Measurements from ENCODE around the gene DOK7. TPM values are rescaled to one million over a fixed set of nuclear protein-coding genes. Genes with fewer than 3 reads are reported as not detected.

Gene DOK7
- total RNA-seq, 1 donor from 2014 or later, result 5.1 TPM

GRCh38 chr4:3423406-3423805, 39.7 kb upstream of the DOK7 start:
- TF ChIP-seq CTCF (IDR thresholded peaks at IDR 0.05; ENCODE audit: partially characterized antibody, unreplicated experiment), result no peak
- H3K36me3 Mint-ChIP-seq (ENCODE audit: unreplicated experiment), result no peaks in the 10 kb centered on the region
- H3K9me3 Mint-ChIP-seq (ENCODE audit: unreplicated experiment), result no peaks in the 10 kb centered on the region
- H3K4me3 Mint-ChIP-seq (ENCODE audit: unreplicated experiment), result no peak overlapping the region
- H3K4me1 Mint-ChIP-seq (ENCODE audit: low read depth, unreplicated experiment), result peaks cover 7% of the 10 kb centered on the region
- no peak for DNase-seq
- no peak overlapping the region for H3K27ac Mint-ChIP-seq (ENCODE audit: unreplicated experiment)
- peaks cover 5% of the 10 kb centered on the region for H3K27me3 Mint-ChIP-seq (ENCODE audit: unreplicated experiment)

DNA sequence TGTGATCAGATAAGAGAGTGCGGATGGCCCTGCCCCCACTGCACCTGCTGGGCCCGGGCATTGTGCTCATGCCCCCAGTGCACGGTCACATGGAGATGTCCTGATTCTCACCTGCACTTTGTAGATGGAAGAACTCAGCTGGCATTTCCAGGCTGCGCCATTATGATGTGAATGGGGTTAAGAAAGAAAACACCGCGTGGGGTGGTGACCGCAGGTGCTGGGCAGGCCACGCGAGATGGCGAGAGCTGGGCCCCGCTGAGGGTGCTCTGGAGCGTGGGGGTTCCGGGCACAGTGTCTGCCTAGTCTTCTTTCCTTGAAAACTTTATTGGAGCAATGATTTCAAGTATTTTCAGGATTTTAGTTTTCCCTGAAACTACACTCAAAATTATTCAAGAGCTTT, 39.2 kb upstream of the DOK7 start:
- DNase-seq, result no peak
- H3K9me3 Mint-ChIP-seq (ENCODE audit: unreplicated experiment), result no peaks in the 10 kb centered on the region
- H3K4me1 Mint-ChIP-seq (ENCODE audit: low read depth, unreplicated experiment), result peaks cover 7% of the 10 kb centered on the region
- no peaks in the 10 kb centered on the region for H3K36me3 Mint-ChIP-seq (ENCODE audit: unreplicated experiment)
- H3K4me3 Mint-ChIP-seq (ENCODE audit: unreplicated experiment), result no peak overlapping the region
- peaks cover 5% of the 10 kb centered on the region for H3K27me3 Mint-ChIP-seq (ENCODE audit: unreplicated experiment)
- H3K27ac Mint-ChIP-seq (ENCODE audit: unreplicated experiment), result no peak overlapping the region
- no peak for TF ChIP-seq CTCF (IDR thresholded peaks at IDR 0.05; ENCODE audit: partially characterized antibody, unreplicated experiment)

GRCh38 chr4:3424522-3425095, 38.5 kb upstream of the DOK7 start:
- no peak for DNase-seq
- H3K27me3 Mint-ChIP-seq (ENCODE audit: unreplicated experiment), result peaks cover 9% of the 10 kb centered on the region
- peaks cover 9% of the 10 kb centered on the region for H3K4me1 Mint-ChIP-seq (ENCODE audit: low read depth, unreplicated experiment)
- no peak for TF ChIP-seq CTCF (IDR thresholded peaks at IDR 0.05; ENCODE audit: partially characterized antibody, unreplicated experiment)
- H3K4me3 Mint-ChIP-seq (ENCODE audit: unreplicated experiment), result no peak overlapping the region
- no peaks in the 10 kb centered on the region for H3K36me3 Mint-ChIP-seq (ENCODE audit: unreplicated experiment)
- no peaks in the 10 kb centered on the region for H3K9me3 Mint-ChIP-seq (ENCODE audit: unreplicated experiment)
- no peak overlapping the region for H3K27ac Mint-ChIP-seq (ENCODE audit: unreplicated experiment)

GRCh38 chr4:3426465-3427133, 36.5 kb upstream of the DOK7 start:
- DNase-seq, result no peak
- Mint-ChIP-seq H3K9me3 (ENCODE audit: unreplicated experiment) (no peaks in the 10 kb centered on the region), H3K27me3 (ENCODE audit: unreplicated experiment) (peaks cover 9% of the 10 kb centered on the region), H3K36me3 (ENCODE audit: unreplicated experiment) (no peaks in the 10 kb centered on the region), H3K4me1 (ENCODE audit: low read depth, unreplicated experiment) (peaks cover 6% of the 10 kb centered on the region), H3K4me3 (ENCODE audit: unreplicated experiment) (no peak overlapping the region), H3K27ac (ENCODE audit: unreplicated experiment) (no peak overlapping the region)
- TF ChIP-seq CTCF (IDR thresholded peaks at IDR 0.05; ENCODE audit: partially characterized antibody, unreplicated experiment), result no peak

- DNase-seq, result no peak
- H3K9me3 Mint-ChIP-seq (ENCODE audit: unreplicated experiment), result peaks cover 1% of the 10 kb centered on the region
- no peak for TF ChIP-seq CTCF (IDR thresholded peaks at IDR 0.05; ENCODE audit: partially characterized antibody, unreplicated experiment)
- no peaks in the 10 kb centered on the region for H3K36me3 Mint-ChIP-seq (ENCODE audit: unreplicated experiment)
- H3K27me3 Mint-ChIP-seq (ENCODE audit: unreplicated experiment), result peaks cover 9% of the 10 kb centered on the region
- H3K4me3 Mint-ChIP-seq (ENCODE audit: unreplicated experiment), result no peak overlapping the region
- H3K4me1 Mint-ChIP-seq (ENCODE audit: low read depth, unreplicated experiment), result peaks cover 6% of the 10 kb centered on the region
- no peak overlapping the region for H3K27ac Mint-ChIP-seq (ENCODE audit: unreplicated experiment)
These were observed 36.0 kb upstream of the DOK7 start for GRCh38 chr4:3427134-3427476.
